Cardiac muscle cell (in vitro differentiated cells and primary cell): Measurements from ENCODE around the gene ARL5C. TPM values are rescaled to one million over a fixed set of nuclear protein-coding genes. Genes with fewer than 3 reads are reported as not detected.

ENCODE experiments used
- DNase-seq, 2 donors: peaks; one replicate each; pipeline versions ENCODE4 v3.0.0 to v3.0.0-alpha.2; 2010 to 2017; ENCODE audit warnings: low read depth in 1 of 2, low spot score in 1 of 2
- H3K27ac ChIP-seq: fragments of 200-600 bp; sonication (generic); 2 replicates; pipeline ENCODE4 v1.5.1; 2016
- H3K27me3 ChIP-seq: fragments of 200-600 bp; sonication (generic); 2 replicates; pipeline ENCODE4 v1.6.0; 2016; ENCODE audit warnings: control low read depth
- H3K36me3 ChIP-seq: fragments of 200-600 bp; sonication (generic); 2 replicates; pipeline ENCODE4 v1.5.1; 2016; ENCODE audit warnings: control low read depth
- H3K4me1 ChIP-seq: fragments of 200-600 bp; sonication (generic); 2 replicates; pipeline ENCODE4 v1.8.1; 2017; ENCODE audit warnings: low read depth, mild to moderate bottlenecking, mixed run types
- H3K4me3 ChIP-seq: fragments of 200-600 bp; sonication (generic); 2 replicates; pipeline ENCODE4 v1.5.1; 2016; ENCODE audit warnings: mild to moderate bottlenecking
- H3K9me3 ChIP-seq: fragments of 200-600 bp; sonication (generic); 2 replicates; pipeline ENCODE4 v1.5.1; 2017; ENCODE audit warnings: low read depth, mild to moderate bottlenecking, control low read depth
- polyA plus RNA-seq: library from polyadenylated mRNA; unstranded; fragments of >200 nt; fragmentation: Nextera tagmentation; extraction: Ambion mirVana; gene quantifications from 2 replicates; pipeline ENCODE4 v1.2.1, GENCODE V29; 2016
- total RNA-seq: library from RNA; depleted of rRNA; stranded (reverse); fragments of >200 nt; gene quantifications from 2 replicates; pipeline ENCODE4 v1.2.3, GENCODE V29; 2016
- TF ChIP-seq, protein P1 (sequence below): IDR thresholded peaks from 2 replicates; pipeline ENCODE4 v1.5.1; 2012; ENCODE audit warnings: low read depth, mild to moderate bottlenecking, low read length

ARL5C gene
- total and polyA plus RNA-seq, 2 experiments from 2014 or later = 0.12 TPM; not detected in 1

DNA sequence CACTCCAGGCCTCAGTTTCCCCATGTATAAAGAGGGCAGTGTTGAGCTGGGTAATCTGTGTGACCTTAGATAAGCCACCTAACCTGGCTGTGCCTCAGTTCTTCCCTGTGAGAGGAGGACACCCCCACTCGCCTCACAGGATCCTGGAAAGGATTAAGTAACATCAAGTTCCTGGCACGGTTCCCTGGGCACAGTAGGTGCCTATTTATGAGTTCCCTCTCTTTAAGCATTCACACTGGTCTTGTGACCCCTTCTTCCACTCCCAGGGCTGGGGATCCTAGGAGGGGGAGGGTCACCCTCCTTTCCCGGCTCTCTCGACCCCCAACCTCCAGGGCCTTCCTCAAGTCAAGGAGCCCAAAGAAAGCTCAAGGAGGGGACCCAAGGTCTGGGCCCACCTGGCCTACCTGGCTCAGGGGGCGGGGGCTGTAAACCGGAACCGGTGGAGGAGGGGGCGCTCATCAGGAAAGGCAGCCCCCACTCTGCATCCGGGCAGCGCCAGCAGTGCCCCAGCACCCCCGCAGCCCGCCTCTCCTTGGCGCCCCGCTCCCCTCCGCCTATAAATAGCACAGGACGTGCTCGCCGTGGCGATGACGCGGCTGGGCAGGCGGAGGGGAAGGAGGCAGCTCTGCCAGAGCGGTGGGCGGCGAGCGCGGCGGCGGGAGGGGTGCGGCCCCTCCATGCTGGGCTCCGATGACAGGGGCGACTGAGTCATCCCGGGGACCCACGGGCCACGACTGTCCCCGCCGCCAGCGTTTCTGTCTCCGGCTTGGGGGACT lies 43.5 kb upstream of the ARL5C start:
- Histone ChIP-seq H3K36me3 (peaks cover 7% of the 10 kb centered on the region), H3K4me3 (peak overlapping the region; percentile 24), H3K4me1 (peaks cover 13% of the 10 kb centered on the region), H3K27me3 (no peaks in the 10 kb centered on the region), H3K27ac (no peak overlapping the region), H3K9me3 (no peaks in the 10 kb centered on the region)
- TF ChIP-seq, protein P1, sequence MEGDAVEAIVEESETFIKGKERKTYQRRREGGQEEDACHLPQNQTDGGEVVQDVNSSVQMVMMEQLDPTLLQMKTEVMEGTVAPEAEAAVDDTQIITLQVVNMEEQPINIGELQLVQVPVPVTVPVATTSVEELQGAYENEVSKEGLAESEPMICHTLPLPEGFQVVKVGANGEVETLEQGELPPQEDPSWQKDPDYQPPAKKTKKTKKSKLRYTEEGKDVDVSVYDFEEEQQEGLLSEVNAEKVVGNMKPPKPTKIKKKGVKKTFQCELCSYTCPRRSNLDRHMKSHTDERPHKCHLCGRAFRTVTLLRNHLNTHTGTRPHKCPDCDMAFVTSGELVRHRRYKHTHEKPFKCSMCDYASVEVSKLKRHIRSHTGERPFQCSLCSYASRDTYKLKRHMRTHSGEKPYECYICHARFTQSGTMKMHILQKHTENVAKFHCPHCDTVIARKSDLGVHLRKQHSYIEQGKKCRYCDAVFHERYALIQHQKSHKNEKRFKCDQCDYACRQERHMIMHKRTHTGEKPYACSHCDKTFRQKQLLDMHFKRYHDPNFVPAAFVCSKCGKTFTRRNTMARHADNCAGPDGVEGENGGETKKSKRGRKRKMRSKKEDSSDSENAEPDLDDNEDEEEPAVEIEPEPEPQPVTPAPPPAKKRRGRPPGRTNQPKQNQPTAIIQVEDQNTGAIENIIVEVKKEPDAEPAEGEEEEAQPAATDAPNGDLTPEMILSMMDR = no peak
- DNase-seq = peak; percentile 66 to 75

DNA sequence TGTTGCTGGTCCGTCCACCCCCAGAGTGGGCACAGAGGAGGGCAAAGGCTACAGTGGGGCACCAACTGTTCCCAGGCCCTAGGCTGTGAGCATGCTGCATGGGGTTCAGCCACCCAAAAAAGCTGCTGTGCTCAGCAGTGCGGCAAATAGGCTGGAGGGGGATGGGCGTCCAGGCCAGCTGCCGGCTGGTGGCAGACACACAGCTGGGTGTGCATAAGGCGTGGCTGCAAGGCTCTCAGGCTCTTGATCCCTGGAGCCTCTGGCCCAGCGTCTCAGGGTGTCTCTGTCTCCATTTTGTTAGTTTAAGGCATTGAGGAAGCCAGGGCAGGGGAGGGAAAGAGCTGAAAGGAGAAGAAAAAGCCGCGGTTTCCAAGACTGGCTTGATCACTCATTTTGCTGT lies 42.9 kb upstream of the ARL5C start:
- TF ChIP-seq, protein P1 = no peak
- DNase-seq = no peak
- Histone ChIP-seq H3K4me1 (peaks cover 13% of the 10 kb centered on the region), H3K27ac (no peak overlapping the region), H3K27me3 (no peaks in the 10 kb centered on the region), H3K9me3 (no peaks in the 10 kb centered on the region), H3K4me3 (peak overlapping the region; percentile 24), H3K36me3 (peaks cover 13% of the 10 kb centered on the region)

DNA sequence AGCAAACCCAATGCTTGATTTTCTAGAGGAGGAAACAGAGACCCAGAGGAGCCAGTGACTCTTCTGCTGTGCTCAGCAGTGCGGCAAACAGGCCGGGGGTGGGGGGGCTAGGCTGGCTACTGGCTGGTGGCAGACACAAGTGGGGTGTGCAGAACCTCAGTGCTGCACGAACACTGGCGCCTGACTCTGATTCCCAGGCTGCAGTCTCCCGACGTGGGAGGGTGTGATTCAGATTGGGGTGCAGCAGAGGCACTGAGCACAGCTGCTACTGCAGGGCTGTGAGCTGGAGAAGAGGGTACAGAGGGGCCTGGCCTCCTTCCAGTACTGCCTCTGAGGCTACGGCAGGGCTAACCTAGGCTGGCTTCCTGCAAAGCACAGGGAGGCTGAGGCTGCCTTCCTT lies 42.2 kb upstream of the ARL5C start:
- no peak for DNase-seq
- Histone ChIP-seq H3K9me3 (no peaks in the 10 kb centered on the region), H3K4me3 (no peak overlapping the region), H3K4me1 (peaks cover 13% of the 10 kb centered on the region), H3K27me3 (no peaks in the 10 kb centered on the region), H3K27ac (no peak overlapping the region), H3K36me3 (peaks cover 20% of the 10 kb centered on the region)
- TF ChIP-seq, protein P1 = no peak

DNA sequence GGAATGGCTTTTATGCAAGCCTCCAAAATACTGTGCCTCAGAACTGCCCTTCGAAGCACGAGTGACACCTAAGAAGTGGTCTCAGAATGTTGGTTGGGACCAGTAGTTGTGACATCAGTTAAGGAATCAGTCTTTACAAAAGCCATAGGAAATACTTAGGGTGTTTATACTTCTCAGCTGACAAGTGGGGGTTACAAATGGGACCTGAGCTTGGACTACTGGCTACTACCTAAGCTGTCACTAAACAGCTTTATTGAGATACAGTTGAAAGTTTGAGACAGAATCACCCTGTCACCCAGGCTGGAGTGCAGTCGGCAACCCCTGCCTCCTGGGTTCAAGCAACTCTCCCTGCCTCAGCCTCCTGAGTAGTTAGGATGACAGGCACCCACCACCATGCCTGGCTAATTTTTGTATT lies 39.2 kb upstream of the ARL5C start:
- Histone ChIP-seq H3K4me3 (no peak overlapping the region), H3K9me3 (no peaks in the 10 kb centered on the region), H3K27ac (peak overlapping the region; percentile 57), H3K27me3 (no peaks in the 10 kb centered on the region), H3K36me3 (peaks cover 36% of the 10 kb centered on the region), H3K4me1 (peaks cover 18% of the 10 kb centered on the region)
- no peak for DNase-seq
- TF ChIP-seq, protein P1 = no peak

DNA sequence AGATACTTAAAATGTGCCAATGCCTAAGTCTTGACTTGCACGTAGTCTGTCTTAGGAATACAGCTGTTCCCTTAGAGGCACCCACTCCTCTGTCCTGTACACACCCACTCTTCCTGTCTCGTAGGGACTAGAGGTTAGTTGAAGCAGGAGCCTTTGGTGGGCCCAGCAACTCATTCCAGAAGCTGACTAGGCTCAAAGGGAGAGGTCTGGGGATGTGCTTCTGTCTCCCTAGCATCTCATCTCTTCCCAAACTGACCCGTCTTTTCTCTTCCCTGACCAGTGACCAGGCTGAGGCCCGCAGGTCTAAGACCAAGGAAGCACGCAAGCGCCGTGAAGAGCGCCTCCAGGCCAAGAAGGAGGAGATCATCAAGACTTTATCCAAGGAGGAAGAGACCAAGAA lies 38.3 kb upstream of the ARL5C start:
- Histone ChIP-seq H3K27me3 (no peaks in the 10 kb centered on the region), H3K4me3 (no peak overlapping the region), H3K27ac (peak overlapping the region; percentile 30), H3K36me3 (peaks cover 36% of the 10 kb centered on the region), H3K9me3 (no peaks in the 10 kb centered on the region), H3K4me1 (peaks cover 10% of the 10 kb centered on the region)
- DNase-seq = no peak
- TF ChIP-seq, protein P1 = no peak
